H1 (cell line): ENCODE results near the gene UNK. TPM values are rescaled to one million over a fixed set of nuclear protein-coding genes. Genes with fewer than 3 reads are reported as not detected.

ENCODE experiments used
- CTCF ChIA-PET: fragments of 300-600 bp; sonication (Branson Sonifier 250); formaldehyde crosslinking; loops from one replicate; lab custom pipeline; 2021; ENCODE audit not compliant: partially characterized antibody; lab: Charles Lee
- POLR2A ChIA-PET: fragments of 300-600 bp; sonication (Branson Sonifier 250); formaldehyde crosslinking; loops from one replicate; lab custom pipeline; 2021; ENCODE audit warnings: inconsistent platforms; ENCODE audit not compliant: partially characterized antibody; lab: Charles Lee
- DNase-seq, 2 experiments: peaks; one replicate each; pipeline versions ENCODE4 v3.0.0 to v3.0.0-alpha.2; 2010 to 2022; ENCODE audit warnings: low spot score in 2 of 2, low read depth in 1 of 2, mixed read lengths in 1 of 2
- FAIRE-seq: peaks from 2 replicates; lab custom pipeline; 2011; peaks lifted over from hg19 to GRCh38; lab: Jason Lieb, UNC
- H2AFZ ChIP-seq: 2 replicates; pipeline ENCODE4 v1.8.1; 2012; ENCODE audit warnings: low read length, inconsistent platforms
- H2AK5ac ChIP-seq: 2 replicates; pipeline ENCODE4 v1.6.1; 2013; ENCODE audit warnings: low read depth, low read length
- H2BK120ac ChIP-seq: replicated peaks from 2 replicates; pipeline ENCODE3; 2013; ENCODE audit warnings: low read depth, low read length, inconsistent platforms
- H2BK12ac ChIP-seq: 2 replicates; pipeline ENCODE4 v1.6.1; 2013; ENCODE audit warnings: low read depth, low read length
- H2BK15ac ChIP-seq: 2 replicates; pipeline ENCODE4 v1.6.1; 2013; ENCODE audit warnings: low read length
- H2BK20ac ChIP-seq: 2 replicates; pipeline ENCODE4 v1.6.1; 2013; ENCODE audit warnings: low read length
- H2BK5ac ChIP-seq: 2 replicates; pipeline ENCODE4 v1.6.1; 2013; ENCODE audit warnings: low read depth, low read length
- H3K14ac ChIP-seq: 2 replicates; pipeline ENCODE4 v1.6.1; 2013; ENCODE audit warnings: inconsistent platforms; ENCODE audit not compliant: insufficient read length
- H3K18ac ChIP-seq: 2 replicates; pipeline ENCODE4 v1.6.1; 2013; ENCODE audit warnings: low read length; ENCODE audit errors: extremely low read depth
- H3K23ac ChIP-seq: 2 replicates; pipeline ENCODE4 v1.6.1; 2013; ENCODE audit warnings: inconsistent platforms; ENCODE audit not compliant: insufficient read length
- H3K23me2 ChIP-seq: 2 replicates; pipeline ENCODE4 v1.6.1; 2013; ENCODE audit warnings: low read depth, low read length
- H3K27ac ChIP-seq: 2 replicates; pipeline ENCODE4 v1.6.1; 2011; ENCODE audit warnings: low read depth, low read length, inconsistent platforms
- H3K27me3 ChIP-seq, 4 experiments: replicated peaks in 1 of 4; 1 replicate in 1 of 4; 2 replicates in 3 of 4; pipeline versions ENCODE4 v1.6.1 to v1.8.1; 2011 to 2013; ENCODE audit warnings: low read length in 3 of 4, mild to moderate bottlenecking in 3 of 4, inconsistent platforms in 2 of 4, mixed read lengths in 2 of 4, moderate library complexity in 1 of 4; ENCODE audit not compliant: control insufficient read depth in 3 of 4, insufficient read depth in 3 of 4; ENCODE audit errors: extremely low read depth in 1 of 4
- H3K36me3 ChIP-seq, 4 experiments: 2 replicates each; pipeline versions ENCODE4 v1.6.1 to v1.8.1; 2011 to 2013; ENCODE audit warnings: mild to moderate bottlenecking in 4 of 4, low read length in 3 of 4, moderate library complexity in 2 of 4, control low read depth in 1 of 4, inconsistent platforms in 1 of 4; ENCODE audit not compliant: insufficient read depth in 4 of 4, control insufficient read depth in 2 of 4
- H3K4ac ChIP-seq: replicated peaks from 2 replicates; pipeline ENCODE3; 2013; ENCODE audit warnings: low read length, low read depth, mixed read lengths, inconsistent platforms; ENCODE audit not compliant: insufficient read length
- H3K4me1 ChIP-seq, 4 experiments: replicated peaks in 1 of 4; 1 replicate in 1 of 4; 2 replicates in 3 of 4; pipeline versions ENCODE4 v1.6.1 to v1.8.1; 2011 to 2013; ENCODE audit warnings: low read length in 3 of 4, inconsistent platforms in 2 of 4, mixed read lengths in 1 of 4; ENCODE audit not compliant: insufficient read depth in 4 of 4, control insufficient read depth in 3 of 4
- H3K4me2 ChIP-seq, 2 experiments: 2 replicates each; pipeline versions ENCODE4 v1.6.1 to v1.8.1; 2011 to 2013; ENCODE audit warnings: low read depth in 2 of 2, low read length in 2 of 2, control low read depth in 1 of 2, inconsistent platforms in 1 of 2, mild to moderate bottlenecking in 1 of 2; ENCODE audit not compliant: insufficient read depth in 1 of 2
- H3K4me3 ChIP-seq, 4 experiments: fragments of 200-600, 300-600 bp in 1 of 4; sonication (generic), shearing (Covaris generic), sonication (Bioruptor Twin) in 1 of 4; 2 replicates each; pipeline versions ENCODE4 v1.5.1 to v1.8.1; 2011 to 2016; ENCODE audit warnings: low read length in 4 of 4, low read depth in 3 of 4, control low read depth in 2 of 4, inconsistent platforms in 2 of 4, mild to moderate bottlenecking in 2 of 4, mixed read lengths in 1 of 4, moderate library complexity in 1 of 4; ENCODE audit not compliant: insufficient read depth in 2 of 4; ENCODE audit errors: extremely low read depth in 1 of 4
- H3K56ac ChIP-seq: replicated peaks from 2 replicates; pipeline ENCODE3; 2013; ENCODE audit warnings: low read depth, mild to moderate bottlenecking, mixed read lengths, low read length, inconsistent platforms; ENCODE audit not compliant: insufficient read length
- H3K79me1 ChIP-seq: 2 replicates; pipeline ENCODE4 v1.6.1; 2013; ENCODE audit warnings: low read depth, low read length, control low read depth
- H3K79me2 ChIP-seq, 2 experiments: 2 replicates each; pipeline versions ENCODE4 v1.6.1 to v1.8.1; 2012 to 2013; ENCODE audit warnings: low read length in 2 of 2, mild to moderate bottlenecking in 2 of 2, inconsistent platforms in 1 of 2; ENCODE audit not compliant: insufficient read depth in 2 of 2, control insufficient read depth in 1 of 2
- H3K9ac ChIP-seq, 4 experiments: replicated peaks in 1 of 4; 1 replicate in 1 of 4; 2 replicates in 3 of 4; pipeline versions ENCODE4 v1.6.1 to v1.8.1; 2011 to 2013; ENCODE audit warnings: low read depth in 3 of 4, low read length in 3 of 4, control low read depth in 2 of 4, mild to moderate bottlenecking in 2 of 4, moderate library complexity in 2 of 4, inconsistent platforms in 1 of 4; ENCODE audit errors: extremely low read depth in 1 of 4
- H3K9me3 ChIP-seq, 2 experiments: 2 replicates each; pipeline versions ENCODE4 v1.6.1 to v1.8.1; 2012 to 2013; ENCODE audit warnings: mild to moderate bottlenecking in 2 of 2, moderate library complexity in 2 of 2, control low read depth in 1 of 2, inconsistent platforms in 1 of 2, low read depth in 1 of 2, low read length in 1 of 2, mixed read lengths in 1 of 2; ENCODE audit not compliant: insufficient read depth in 2 of 2
- H4K20me1 ChIP-seq, 2 experiments: replicated peaks in 1 of 2; 2 replicates each; pipeline versions ENCODE3 to v1.8.1; 2011 to 2013; ENCODE audit warnings: inconsistent platforms in 2 of 2, low read length in 2 of 2, mild to moderate bottlenecking in 1 of 2; ENCODE audit not compliant: insufficient read depth in 2 of 2, control insufficient read depth in 1 of 2
- H4K5ac ChIP-seq: 2 replicates; pipeline ENCODE4 v1.6.1; 2013; ENCODE audit warnings: low read length, low read depth, mixed read lengths, inconsistent platforms; ENCODE audit not compliant: insufficient read length
- H4K8ac ChIP-seq: 2 replicates; pipeline ENCODE4 v1.8.0; 2013; ENCODE audit warnings: mild to moderate bottlenecking, moderate library complexity, low read length, inconsistent platforms; ENCODE audit not compliant: insufficient read depth; ENCODE audit errors: extremely low read depth
- H4K91ac ChIP-seq: replicated peaks from 2 replicates; pipeline ENCODE3; 2013; ENCODE audit warnings: low read length, mixed read lengths, inconsistent platforms; ENCODE audit not compliant: insufficient read length
- FOSL1 ChIP-seq: IDR thresholded peaks from 2 replicates; pipeline ENCODE4 v1.6.1; 2011; ENCODE audit warnings: mild to moderate bottlenecking, low read depth, low read length, moderate library complexity; ENCODE audit not compliant: insufficient read depth
- HDAC2 ChIP-seq, 2 experiments: fragments of 300-600 bp in 1 of 2; sonication (generic) in 1 of 2; IDR thresholded peaks; 2 replicates each; pipeline ENCODE4 v1.6.1; 2011 to 2012; ENCODE audit warnings: low read depth in 2 of 2, low read length in 2 of 2, mild to moderate bottlenecking in 2 of 2, moderate library complexity in 2 of 2, borderline replicate concordance in 1 of 2, inconsistent platforms in 1 of 2
- JUN ChIP-seq: IDR thresholded peaks from 2 replicates; pipeline ENCODE4 v1.6.1; 2011; ENCODE audit warnings: low read depth, mild to moderate bottlenecking, improper control_type of control experiment, low read length
- KDM5A ChIP-seq: fragments of 200-600 bp; IDR thresholded peaks from 2 replicates; pipeline ENCODE4 v1.7.1; 2012; ENCODE audit warnings: mild to moderate bottlenecking, low read length, inconsistent platforms, mixed read lengths
- NRF1 ChIP-seq: IDR thresholded peaks from 2 replicates; pipeline ENCODE4 v1.6.1; 2011; ENCODE audit warnings: mild to moderate bottlenecking, low read depth, low read length, improper control_type of control experiment
- SIRT6 ChIP-seq: IDR thresholded peaks from one replicate; pipeline ENCODE4 v1.7.1; 2012; ENCODE audit warnings: low read length, inconsistent platforms
- TCF12 ChIP-seq: IDR thresholded peaks from 2 replicates; pipeline ENCODE4 v1.6.1; 2011; ENCODE audit warnings: low read depth, mild to moderate bottlenecking, low read length
- WGBS, 2 experiments: shearing (Covaris generic) in 1 of 2; methylation state at CpG; one replicate each; pipeline versions ENCODE4 v1.1.6 to v1.1.7; 2013 to 2015; ENCODE audit warnings: low lambda C conversion rate in 2 of 2, mixed read lengths in 2 of 2, inconsistent platforms in 1 of 2, low coverage in 1 of 2, missing lambda C conversion rate in 1 of 2; ENCODE audit not compliant: insufficient replicate concordance in 2 of 2, insufficient coverage in 1 of 2, insufficient read length in 1 of 2; ENCODE audit errors: extremely low coverage in 1 of 2, missing lambda C conversion rate in 1 of 2; 5-methylcytosine and 5-hydroxymethylcytosine counted together
- polyA plus RNA-seq, 7 experiments: library from polyadenylated mRNA; depleted of rRNA in 3 of 7; stranded (reverse) in 5 of 7; unstranded in 2 of 7; fragments of >200 nt in 5 of 7; fragments of 200-250 nt in 2 of 7; gene quantifications; 1 replicate in 5 of 7; 2 replicates in 1 of 7; 4 replicates in 1 of 7; pipeline versions ENCODE4 v1.2.1 to v1.2.3, GENCODE V29; 2011 to 2013; ENCODE audit warnings: missing spikeins in 2 of 7, mixed read lengths in 2 of 7
- total RNA-seq: library from RNA; stranded (reverse); fragmentation: NEBNext Ultra II Directional; extraction: Animal tissue kit (Norgen Biotek cat#: 25700); gene quantifications from 2 replicates; pipeline ENCODE4 v1.2.1, GENCODE V29; 2021
- TF ChIP-seq, protein P1 (sequence below): IDR thresholded peaks from 2 replicates; pipeline ENCODE4 v1.6.1; 2011; ENCODE audit warnings: low read depth, mild to moderate bottlenecking, low read length; ENCODE audit not compliant: insufficient read depth
- TF ChIP-seq, protein P2 (sequence below): IDR thresholded peaks from 2 replicates; pipeline ENCODE4 v1.6.1; 2012; ENCODE audit warnings: low read length, inconsistent platforms

UNK gene
- total and polyA plus RNA-seq, 2 of the 8 experiments (the other 6 are each of a cell fraction or from before 2014, with no cell fraction given), result 24.2 to 33.3 TPM

DNA sequence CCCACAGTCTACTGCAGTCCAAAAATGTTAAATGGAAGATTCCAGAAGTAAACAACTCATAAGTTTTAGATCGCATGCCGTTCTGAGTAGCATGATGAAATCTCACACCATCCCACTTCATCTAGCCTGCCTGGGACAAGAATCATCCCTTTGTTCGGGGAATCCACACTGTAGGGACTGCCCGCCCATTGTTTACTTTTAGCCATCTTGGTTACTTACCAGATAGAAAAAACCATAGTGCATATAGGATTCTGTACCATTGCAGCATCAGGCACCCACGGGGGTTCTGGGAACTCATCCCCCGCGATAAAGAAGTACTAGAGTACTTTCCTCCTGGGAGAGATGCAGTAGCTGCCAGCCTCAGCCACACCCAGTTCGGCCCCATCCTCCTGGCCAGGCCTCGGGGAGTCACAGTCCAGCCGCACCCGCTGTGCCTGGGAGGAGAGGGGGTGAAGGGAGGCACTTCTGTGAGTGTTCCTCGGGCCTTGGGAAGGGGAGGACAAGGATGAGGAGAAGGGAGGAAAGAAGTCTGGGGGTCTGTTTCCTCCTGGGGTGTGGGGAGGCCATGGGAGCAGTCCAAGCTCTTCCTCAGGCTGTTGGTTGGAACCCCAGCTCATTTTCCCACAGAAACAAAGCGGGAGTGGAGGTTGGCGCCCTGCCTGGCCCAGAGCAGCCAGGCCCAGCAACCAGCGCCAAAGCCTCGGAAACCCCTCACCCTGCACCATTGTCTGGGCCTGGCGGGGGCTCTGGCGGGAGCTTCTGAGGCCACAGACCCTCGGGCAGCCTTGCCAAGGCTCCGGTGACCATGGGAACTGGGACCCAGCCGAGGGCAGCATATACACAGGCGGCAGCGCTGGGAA, 84.9 kb downstream of the UNK start:
- no peak for FAIRE-seq
- TF ChIP-seq SIRT6, result no peak
- TF ChIP-seq, protein P1, sequence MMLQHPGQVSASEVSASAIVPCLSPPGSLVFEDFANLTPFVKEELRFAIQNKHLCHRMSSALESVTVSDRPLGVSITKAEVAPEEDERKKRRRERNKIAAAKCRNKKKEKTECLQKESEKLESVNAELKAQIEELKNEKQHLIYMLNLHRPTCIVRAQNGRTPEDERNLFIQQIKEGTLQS, result no peak
- no peak for TF ChIP-seq JUN
- TF ChIP-seq, protein P2, sequence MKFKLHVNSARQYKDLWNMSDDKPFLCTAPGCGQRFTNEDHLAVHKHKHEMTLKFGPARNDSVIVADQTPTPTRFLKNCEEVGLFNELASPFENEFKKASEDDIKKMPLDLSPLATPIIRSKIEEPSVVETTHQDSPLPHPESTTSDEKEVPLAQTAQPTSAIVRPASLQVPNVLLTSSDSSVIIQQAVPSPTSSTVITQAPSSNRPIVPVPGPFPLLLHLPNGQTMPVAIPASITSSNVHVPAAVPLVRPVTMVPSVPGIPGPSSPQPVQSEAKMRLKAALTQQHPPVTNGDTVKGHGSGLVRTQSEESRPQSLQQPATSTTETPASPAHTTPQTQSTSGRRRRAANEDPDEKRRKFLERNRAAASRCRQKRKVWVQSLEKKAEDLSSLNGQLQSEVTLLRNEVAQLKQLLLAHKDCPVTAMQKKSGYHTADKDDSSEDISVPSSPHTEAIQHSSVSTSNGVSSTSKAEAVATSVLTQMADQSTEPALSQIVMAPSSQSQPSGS, result no peak
- TF ChIP-seq TCF12, result no peak
- TF ChIP-seq KDM5A, result no peak
- no peak for TF ChIP-seq NRF1
- TF ChIP-seq FOSL1, result no peak
- TF ChIP-seq HDAC2 (IDR thresholded peaks at IDR 0.05; ENCODE audit: borderline replicate concordance in 1 of 2, low read depth in 2 of 2, low read length in 2 of 2), result no peak

More for the DNA sequence above, 84.9 kb downstream of the UNK start:
- peaks cover 0 to 6% (median 2%) of the 10 kb centered on the region in 4 experiments; a peak in 5 of 7 replicates for H3K4me1 ChIP-seq
- H2BK5ac ChIP-seq, result peak overlapping the region; percentile 82
- no peaks in the 10 kb centered on the region for H4K20me1 ChIP-seq
- no peak overlapping the region for H3K9ac ChIP-seq
- no peak overlapping the region for H3K27ac ChIP-seq
- no peaks in the 10 kb centered on the region for H3K27me3 ChIP-seq
- WGBS, 2 experiments, result 89% methylated on average over 21 of the region's 23 CpGs; no CpG with 5 or more reads in 1 of the 2 experiments
- H3K4me3 ChIP-seq, result no peak overlapping the region
- H2BK12ac ChIP-seq, result peak overlapping the region; percentile 35; the same call in 1 of the 2 replicates
- no peak for DNase-seq
- H4K91ac ChIP-seq, result no peak overlapping the region
- H3K4me2 ChIP-seq, result no peak overlapping the region
- no peaks in the 10 kb centered on the region; the same call in 1 of the 2 replicates for H3K23me2 ChIP-seq
- no peaks in the 10 kb centered on the region for H3K36me3 ChIP-seq
- ChIA-PET CTCF (interaction anchor here (0.6 to 11.3 kb wide), 5 partner anchors 8 to 321 kb away, joined by 3 to 157 read pairs (median 5); partner anchors contain the start of gene WBP2), POLR2A (interaction anchor here (0.7 to 2.1 kb wide), 8 partner anchors 9 to 101 kb away, joined by 3 to 16 read pairs (median 3); partner anchors contain the start of gene TRIM65)
- H3K14ac ChIP-seq, result no peak overlapping the region
- H3K9me3 ChIP-seq, result no peaks in the 10 kb centered on the region
- H2AFZ ChIP-seq, result no peak overlapping the region
- H3K4ac ChIP-seq, result peak overlapping the region; percentile 2
- no peak overlapping the region for H2BK20ac ChIP-seq
- H3K23ac ChIP-seq, result no peak overlapping the region
- H2BK120ac ChIP-seq, result no peak overlapping the region
- H4K5ac ChIP-seq, result no peak overlapping the region
- no peaks in the 10 kb centered on the region for H3K79me2 ChIP-seq
- 0 out of 2 replicates have a peak overlapping the region, but pooled peaks have one; percentile 18 for H2BK15ac ChIP-seq
- no peak overlapping the region for H3K18ac ChIP-seq
- no peaks in the 10 kb centered on the region for H3K79me1 ChIP-seq
- H3K56ac ChIP-seq, result no peak overlapping the region
- peak overlapping the region; percentile 35; the same call in 1 of the 2 replicates for H4K8ac ChIP-seq
- H2AK5ac ChIP-seq, result no peak overlapping the region
